ENCODE measurements around the gene CAP1. TPM values are rescaled to one million over a fixed set of nuclear protein-coding genes. Genes with fewer than 3 reads are reported as not detected.

CAP1 gene
- total RNA-seq, 6 experiments from 2014 or later: 665 to 743 (median 688) TPM

- no peak for DNase-seq
- H3K27me3 Mint-ChIP-seq (ENCODE audit: insufficient read depth): no peaks in the 10 kb centered on the region; the same call in 1 of the 2 replicates
- no peaks in the 10 kb centered on the region for H3K9me3 Mint-ChIP-seq
- no peak overlapping the region for H3K4me3 Mint-ChIP-seq
- peaks cover 28% of the 10 kb centered on the region for H3K36me3 Mint-ChIP-seq (ENCODE audit: low read depth)
- peak overlapping the region; percentile 47 for H3K27ac Mint-ChIP-seq
- peaks cover 79% of the 10 kb centered on the region for H3K4me1 Mint-ChIP-seq (ENCODE audit: low read depth)
- TF ChIP-seq CTCF (IDR thresholded peaks at IDR 0.05): no peak
Measured at GRCh38 chr1:40056519-40057309, 16.2 kb downstream of the CAP1 start.

GRCh38 chr1:40057310-40058030 lies 16.9 kb downstream of the CAP1 start:
- Mint-ChIP-seq H3K27me3 (ENCODE audit: insufficient read depth) (no peaks in the 10 kb centered on the region; the same call in 1 of the 2 replicates), H3K36me3 (ENCODE audit: low read depth) (peaks cover 33% of the 10 kb centered on the region), H3K4me1 (ENCODE audit: low read depth) (peaks cover 74% of the 10 kb centered on the region), H3K27ac (peak overlapping the region; percentile 47), H3K9me3 (no peaks in the 10 kb centered on the region), H3K4me3 (no peak overlapping the region)
- DNase-seq: no peak
- TF ChIP-seq CTCF (IDR thresholded peaks at IDR 0.05): no peak

GRCh38 chr1:40058097-40058452 lies 17.5 kb downstream of the CAP1 start:
- H3K36me3 Mint-ChIP-seq (ENCODE audit: low read depth): peaks cover 33% of the 10 kb centered on the region

GRCh38 chr1:40058453-40059337 lies 18.2 kb downstream of the CAP1 start:
- Mint-ChIP-seq H3K27me3 (ENCODE audit: insufficient read depth) (no peaks in the 10 kb centered on the region; the same call in 1 of the 2 replicates), H3K36me3 (ENCODE audit: low read depth) (peaks cover 37% of the 10 kb centered on the region), H3K9me3 (no peaks in the 10 kb centered on the region), H3K4me1 (ENCODE audit: low read depth) (peaks cover 69% of the 10 kb centered on the region), H3K4me3 (peak overlapping the region; percentile 47), H3K27ac (peak overlapping the region; percentile 67)
- no peak for TF ChIP-seq CTCF (IDR thresholded peaks at IDR 0.05)
- no peak for DNase-seq

More at GRCh38 chr1:40058097-40058452, 17.5 kb downstream of the CAP1 start:
- H3K9me3 Mint-ChIP-seq: no peaks in the 10 kb centered on the region
- no peaks in the 10 kb centered on the region; the same call in 1 of the 2 replicates for H3K27me3 Mint-ChIP-seq (ENCODE audit: insufficient read depth)
- H3K27ac Mint-ChIP-seq: peak overlapping the region; percentile 67
- TF ChIP-seq CTCF (IDR thresholded peaks at IDR 0.05): no peak
- H3K4me3 Mint-ChIP-seq: peak overlapping the region; percentile 47; the same call in 1 of the 2 replicates
- DNase-seq: no peak
- H3K4me1 Mint-ChIP-seq (ENCODE audit: low read depth): peaks cover 71% of the 10 kb centered on the region

- Mint-ChIP-seq H3K36me3 (ENCODE audit: low read depth) (peaks cover 41% of the 10 kb centered on the region), H3K4me1 (ENCODE audit: low read depth) (peaks cover 69% of the 10 kb centered on the region), H3K27me3 (ENCODE audit: insufficient read depth) (no peaks in the 10 kb centered on the region; the same call in 1 of the 2 replicates), H3K4me3 (peak overlapping the region; percentile 47), H3K27ac (peak overlapping the region; percentile 67), H3K9me3 (no peaks in the 10 kb centered on the region)
- no peak for TF ChIP-seq CTCF (IDR thresholded peaks at IDR 0.05)
- peak; percentile 48 for DNase-seq
Measured at GRCh38 chr1:40059338-40059959, 18.9 kb downstream of the CAP1 start.

Measured in HFFc6 (cell line).